GM18520 (cell line): ENCODE measurements around the gene METTL9.
"Not testable (repeated sequence)": the region's sequence is repeated elsewhere in the genome, so short reads cannot be mapped to it uniquely, and the experiment has no call there.

Experiments used
- ATAC-seq: cut with Tn5 transposase; IDR thresholded peaks from one replicate; pipeline ENCODE4 v1.9.1; 2021; ENCODE audit not compliant: unreplicated experiment

The METTL9 gene

DNA sequence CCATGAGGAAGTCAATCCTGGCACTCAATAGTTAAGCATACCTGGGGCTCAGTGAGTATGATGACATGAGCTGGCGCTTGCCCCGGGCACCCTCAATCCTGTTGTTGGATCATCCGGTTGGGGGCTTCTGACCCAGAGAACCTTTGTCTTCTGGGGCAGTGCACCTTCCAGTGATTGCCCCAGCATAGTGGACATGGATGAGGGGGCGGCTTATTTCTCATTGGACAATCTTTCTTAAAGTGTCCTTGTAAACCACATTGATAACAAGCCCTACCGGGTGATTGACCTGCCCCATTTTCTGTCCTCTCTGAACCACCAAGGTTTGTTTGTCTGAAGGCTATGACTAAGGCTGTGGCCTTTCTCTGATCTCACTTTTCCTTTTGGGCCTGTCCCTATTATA lies 34.8 kb downstream of the METTL9 start:
- no peak for ATAC-seq

DNA sequence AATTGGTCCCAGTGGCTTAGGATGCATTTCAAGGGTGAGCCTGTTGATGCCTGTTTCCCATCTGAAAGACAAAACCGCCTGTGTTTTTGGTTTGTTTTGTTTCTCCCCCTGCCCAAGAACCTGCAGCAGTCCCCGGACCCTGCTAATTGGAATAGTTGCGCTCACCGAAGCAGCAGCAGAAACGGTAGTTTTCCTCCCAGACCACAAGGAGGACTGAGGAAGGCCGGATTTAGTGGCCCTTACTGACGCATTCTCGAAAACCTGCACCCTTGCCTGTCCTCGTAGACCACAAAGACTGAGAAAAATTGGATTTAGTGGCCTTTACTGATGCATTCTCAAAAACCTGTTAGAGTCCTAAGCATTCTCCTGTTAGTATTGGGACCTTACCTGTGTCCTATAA lies 36.3 kb downstream of the METTL9 start:
- ATAC-seq: not testable (repeated sequence)

- no peak for ATAC-seq
Observed at GRCh38 chr16:21637032-21637968, 37.9 kb downstream of the METTL9 start.

DNA sequence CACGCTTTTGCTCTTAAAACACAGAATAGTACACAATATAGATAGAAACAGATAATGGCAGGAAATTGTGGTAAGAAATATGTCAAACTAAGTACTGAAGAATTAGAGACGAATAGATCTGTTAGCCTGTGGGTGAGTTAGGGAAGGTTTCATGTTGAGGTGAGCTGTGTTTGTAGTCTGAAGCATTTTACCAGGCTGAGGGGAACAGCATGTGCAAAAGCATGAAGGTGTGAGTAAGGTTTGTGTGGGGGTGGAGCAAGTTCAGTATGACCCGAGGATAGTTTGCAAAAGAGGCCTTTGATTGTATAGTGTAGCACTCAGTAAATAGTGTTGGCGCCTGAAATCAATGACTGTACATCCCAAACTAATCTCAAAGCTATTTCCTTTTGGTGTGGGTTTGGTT lies 39.2 kb downstream of the METTL9 start:
- no peak for ATAC-seq

DNA sequence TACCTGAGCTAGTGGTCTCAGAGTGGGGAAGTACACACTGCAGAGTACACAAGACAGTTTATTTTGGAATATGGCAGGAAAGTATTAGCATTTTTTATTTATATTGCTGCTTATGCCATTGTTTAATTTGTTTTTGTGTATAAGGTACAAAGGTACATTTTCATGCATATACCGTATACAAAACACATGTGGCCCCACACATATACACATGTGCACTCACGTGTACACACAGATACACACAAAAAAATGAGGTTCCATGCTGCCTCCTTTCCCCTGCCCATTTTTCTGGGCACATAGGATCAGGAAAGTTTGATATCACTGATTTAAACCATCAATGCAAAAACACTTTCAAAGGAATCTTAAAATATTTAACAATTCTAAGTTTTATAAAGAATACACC lies 40.1 kb downstream of the METTL9 start:
- no peak for ATAC-seq

DNA sequence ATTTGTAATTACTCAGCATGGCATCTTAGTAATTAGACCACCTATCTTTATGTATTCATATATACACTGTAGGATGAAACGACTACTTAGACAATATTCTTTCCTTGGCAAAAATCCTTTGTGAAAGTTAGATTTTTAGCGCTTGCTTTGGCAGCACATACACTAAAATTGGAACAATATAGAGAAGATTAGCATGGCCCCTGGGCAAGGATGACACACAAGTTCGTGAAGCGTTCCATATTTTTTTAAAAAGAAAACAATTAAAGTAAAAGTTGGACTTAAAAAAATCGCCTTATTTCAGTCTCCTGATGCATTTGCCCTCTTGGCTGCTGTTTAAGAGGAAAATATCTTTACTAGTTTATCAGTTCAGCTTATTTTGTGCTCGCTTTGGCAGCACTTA lies 42.5 kb downstream of the METTL9 start:
- ATAC-seq: no peak

GRCh38 chr16:21642861-21643260 lies 43.5 kb downstream of the METTL9 start:
- ATAC-seq: no peak

- ATAC-seq: no peak
Observed at GRCh38 chr16:21643785-21644184, 44.4 kb downstream of the METTL9 start.

GRCh38 chr16:21644674-21645073 lies 45.3 kb downstream of the METTL9 start:
- no peak for ATAC-seq

DNA sequence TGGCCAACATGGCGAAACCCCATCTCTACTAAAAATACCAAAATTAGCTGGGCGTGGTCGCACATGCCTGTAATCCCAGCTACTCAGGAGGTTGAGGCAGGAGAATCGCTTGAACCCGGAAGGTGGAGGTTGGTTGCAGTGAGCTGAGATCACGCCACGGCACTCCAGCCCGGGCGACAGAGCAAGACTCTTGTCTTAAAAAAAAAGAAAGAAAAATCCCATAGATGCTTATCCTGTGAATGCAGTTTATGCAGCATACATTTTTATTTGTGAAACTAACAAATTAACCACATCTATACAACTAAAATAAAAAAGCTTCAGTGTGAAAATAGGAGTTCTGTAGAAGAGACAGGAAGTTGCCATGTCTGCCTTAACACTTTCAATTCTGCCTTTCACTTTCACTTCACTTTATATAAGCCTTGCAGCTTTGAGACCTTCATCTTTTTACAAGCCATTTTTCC lies 45.9 kb downstream of the METTL9 start:
- ATAC-seq: no peak

- ATAC-seq: no peak
Observed at GRCh38 chr16:21646091-21646490, 46.7 kb downstream of the METTL9 start.

- peak; percentile 82 for ATAC-seq
Observed at GRCh38 chr16:21646721-21647561, 47.6 kb downstream of the METTL9 start.

GRCh38 chr16:21647562-21648164 lies 48.3 kb downstream of the METTL9 start:
- no peak for ATAC-seq

DNA sequence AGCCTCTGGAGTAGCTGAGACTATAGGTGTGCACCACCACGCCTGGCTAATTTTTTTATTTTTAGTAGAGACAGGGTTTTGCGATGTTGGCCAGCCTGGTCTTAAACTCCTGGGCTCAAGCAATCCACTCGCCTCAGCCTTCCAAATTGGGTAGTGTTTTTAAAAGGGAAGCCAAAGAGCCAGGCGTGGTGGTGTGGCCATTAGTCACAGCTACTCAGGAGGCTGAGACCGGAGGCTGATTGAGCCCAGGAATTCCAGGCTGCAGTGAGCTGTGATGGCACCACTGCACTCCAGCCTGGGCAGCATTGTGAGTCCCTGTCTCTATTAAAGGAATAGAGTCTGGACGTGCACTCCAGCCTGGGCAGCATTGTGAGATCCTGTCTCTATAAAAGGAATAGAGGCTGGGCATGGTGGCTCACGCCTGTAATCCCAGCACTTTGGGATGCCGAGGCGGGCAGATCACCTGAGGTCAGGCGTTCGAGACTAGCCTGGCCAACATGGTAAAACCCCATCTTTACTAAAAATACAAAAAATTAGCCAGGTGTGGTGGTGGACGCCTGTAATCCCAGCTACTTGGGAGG lies 50.5 kb downstream of the METTL9 start:
- ATAC-seq: not testable (repeated sequence)

DNA sequence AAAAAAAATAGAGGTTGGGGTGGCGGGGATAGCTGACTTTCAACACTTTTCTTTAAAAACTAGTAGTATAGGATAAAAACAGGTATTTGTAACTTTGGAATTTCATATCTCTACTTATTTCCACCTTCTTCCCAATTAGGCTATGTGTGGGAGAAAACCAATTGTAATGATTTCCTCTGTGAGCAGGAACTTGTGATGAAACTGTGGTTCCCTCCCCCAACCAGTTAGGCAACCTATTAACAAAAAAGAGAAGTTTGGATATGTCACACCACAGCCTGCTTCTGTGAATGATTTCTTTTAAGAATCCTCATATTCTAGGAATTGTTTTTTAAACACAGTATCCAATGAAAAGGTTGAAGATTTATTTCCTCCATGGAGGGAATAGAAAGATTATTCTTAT lies 51.1 kb downstream of the METTL9 start:
- no peak for ATAC-seq

DNA sequence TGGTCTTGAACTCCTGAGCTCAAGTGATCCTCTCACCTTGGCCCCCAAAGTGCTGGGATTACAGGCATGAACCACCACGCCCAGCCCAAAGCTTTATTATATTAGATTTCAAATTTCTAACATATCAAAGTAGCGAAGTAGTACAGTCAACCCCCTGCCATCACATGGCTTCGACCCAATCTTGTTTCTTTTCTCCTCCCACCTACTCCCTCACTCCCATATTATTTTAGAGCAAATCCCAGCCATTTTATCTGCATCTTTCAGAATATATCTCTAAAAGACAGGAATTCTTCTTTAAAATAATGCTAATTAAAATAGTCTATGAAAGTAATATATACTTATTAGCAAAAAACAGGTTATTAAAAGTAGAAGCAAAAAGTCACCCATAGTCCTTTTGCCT lies 52.1 kb downstream of the METTL9 start:
- no peak for ATAC-seq

DNA sequence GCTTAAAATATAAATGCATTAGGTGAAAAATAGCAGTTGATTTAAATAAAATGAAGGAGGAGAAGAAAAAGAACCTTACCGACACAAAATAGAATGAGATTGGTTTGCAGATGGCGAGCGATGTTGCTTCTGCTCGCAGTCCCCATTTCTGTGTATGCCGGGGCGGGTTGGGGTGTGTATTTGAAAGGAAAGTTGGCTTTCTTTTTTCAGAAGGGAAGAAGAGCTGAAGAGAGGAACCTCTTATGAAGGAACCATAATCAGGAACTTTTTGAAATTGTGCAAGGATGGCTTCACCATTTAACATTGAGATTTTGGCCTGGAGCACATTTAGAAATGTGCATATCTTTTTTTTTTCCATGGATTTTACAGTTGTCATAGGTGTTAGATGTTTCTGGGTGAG lies 53.1 kb downstream of the METTL9 start, which contains the start of gene IGSF6:
IGSF6 (minus strand) TSS at position 156 of the 400 bp plus-strand sequence; CDS start at position 146, 10 bp downstream.
- ATAC-seq: no peak

DNA sequence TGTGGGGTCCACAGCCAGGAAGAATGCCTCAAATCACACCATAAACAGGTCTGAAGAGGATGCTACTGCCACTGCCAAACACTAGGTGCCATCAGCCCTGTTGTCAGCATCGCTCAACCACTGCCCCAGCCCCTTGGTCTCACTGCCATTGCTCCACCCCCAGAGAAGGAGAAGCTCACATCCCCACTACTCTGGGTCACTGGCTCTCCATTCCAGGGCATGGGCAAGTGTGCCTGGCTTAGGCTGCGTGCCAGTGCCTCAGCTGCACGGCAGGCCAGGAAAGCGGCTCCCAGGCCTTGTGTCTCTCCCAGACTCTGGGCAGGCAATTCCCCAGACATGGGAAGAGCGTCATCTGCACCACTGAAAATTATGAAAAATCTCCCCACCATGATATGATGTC lies 54.2 kb downstream of the METTL9 start:
- no peak for ATAC-seq

DNA sequence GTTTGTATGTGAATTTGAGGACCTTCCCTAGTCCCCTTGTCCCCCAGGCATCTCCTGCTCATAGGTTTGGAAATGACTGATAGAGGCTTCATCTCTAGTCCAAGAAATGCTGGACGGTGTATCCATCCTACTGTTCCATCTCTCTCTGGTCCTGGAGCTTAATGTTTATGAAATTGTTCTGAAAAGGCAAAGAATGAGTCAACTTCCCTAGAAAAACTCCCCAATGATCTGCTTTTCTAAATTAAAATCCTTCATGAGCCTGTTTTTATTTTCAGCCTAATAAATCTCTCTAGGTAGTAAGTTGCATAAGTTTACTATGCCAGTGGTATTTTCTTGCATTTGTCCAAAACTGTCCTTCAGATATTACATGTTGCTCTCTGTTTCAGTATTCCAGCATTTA lies 55.1 kb downstream of the METTL9 start:
- no peak for ATAC-seq

DNA sequence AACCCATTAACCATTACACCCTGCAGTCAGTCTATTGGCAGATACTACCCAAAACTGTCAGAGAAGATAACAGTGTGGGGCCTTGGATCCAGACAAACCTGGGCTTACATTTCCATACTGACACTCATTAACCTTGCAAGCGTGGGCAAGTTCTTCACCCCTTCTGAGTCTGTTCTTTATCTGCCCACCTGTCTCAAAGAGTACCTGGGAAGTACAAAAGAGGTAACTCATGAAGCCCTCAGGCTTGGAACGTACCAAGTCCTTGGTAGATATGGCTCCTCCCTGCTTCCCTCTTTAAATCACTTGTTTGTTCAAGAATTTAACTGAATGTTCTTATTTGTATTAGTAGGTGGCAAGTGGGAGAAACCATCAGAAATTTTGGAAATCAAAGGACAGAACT lies 55.5 kb downstream of the METTL9 start:
- no peak for ATAC-seq
